Astrocyte (in vitro differentiated cells and primary cell): ENCODE results near the gene DOCK1. TPM values are rescaled to one million over a fixed set of nuclear protein-coding genes. Genes with fewer than 3 reads are reported as not detected.

Experiments
- DNase-seq: peaks from one replicate; pipeline ENCODE4 v3.0.0-alpha.2; 2010; ENCODE audit warnings: low read depth
- FAIRE-seq: peaks from 2 replicates; lab custom pipeline; 2011; peaks lifted over from hg19 to GRCh38; lab: Jason Lieb, UNC
- H2AFZ ChIP-seq: 2 replicates; pipeline ENCODE4 v1.6.0; 2012; ENCODE audit warnings: low read depth, low read length, inconsistent platforms
- H3K27ac ChIP-seq: 2 replicates; pipeline ENCODE4 v1.5.1; 2011; ENCODE audit warnings: low read depth, low read length, inconsistent platforms
- H3K27me3 ChIP-seq: 2 replicates; pipeline ENCODE4 v1.6.0; 2011; ENCODE audit warnings: low read length, inconsistent platforms; ENCODE audit not compliant: insufficient read depth
- H3K36me3 ChIP-seq: 2 replicates; pipeline ENCODE4 v1.5.1; 2011; ENCODE audit warnings: low read length, inconsistent platforms; ENCODE audit not compliant: insufficient read depth
- H3K4me1 ChIP-seq: 2 replicates; pipeline ENCODE4 v1.5.1; 2011; ENCODE audit warnings: low read length, inconsistent platforms; ENCODE audit not compliant: insufficient read depth
- H3K4me2 ChIP-seq: 2 replicates; pipeline ENCODE4 v1.6.0; 2012; ENCODE audit warnings: low read length, inconsistent platforms
- H3K4me3 ChIP-seq: 2 replicates; pipeline ENCODE4 v1.5.1; 2011; ENCODE audit warnings: low read depth, mild to moderate bottlenecking, low read length, inconsistent platforms; ENCODE audit not compliant: insufficient read depth
- H3K79me2 ChIP-seq: 2 replicates; pipeline ENCODE4 v1.6.0; 2012; ENCODE audit warnings: mild to moderate bottlenecking, low read length, inconsistent platforms; ENCODE audit not compliant: insufficient read depth
- H3K9ac ChIP-seq: 2 replicates; pipeline ENCODE4 v1.6.0; 2012; ENCODE audit warnings: mild to moderate bottlenecking, low read length, inconsistent platforms
- H3K9me3 ChIP-seq: 2 replicates; pipeline ENCODE4 v1.5.1; 2012; ENCODE audit warnings: low read depth, mild to moderate bottlenecking, low read length, inconsistent platforms; ENCODE audit not compliant: insufficient read depth
- H4K20me1 ChIP-seq: 2 replicates; pipeline ENCODE4 v1.6.0; 2012; ENCODE audit warnings: low read length, inconsistent platforms; ENCODE audit not compliant: insufficient read depth
- H3K27ac Mint-ChIP-seq: one replicate; pipeline ENCODE4 v1.8.0; 2021; ENCODE audit warnings: mild to moderate bottlenecking, mixed read lengths; ENCODE audit not compliant: unreplicated experiment
- H3K27me3 Mint-ChIP-seq: one replicate; pipeline ENCODE4 v1.8.0; 2021; ENCODE audit warnings: low read depth, mixed read lengths; ENCODE audit not compliant: unreplicated experiment
- H3K36me3 Mint-ChIP-seq: one replicate; pipeline ENCODE4 v1.8.0; 2021; ENCODE audit warnings: low read depth, mixed read lengths; ENCODE audit not compliant: unreplicated experiment
- H3K4me1 Mint-ChIP-seq: one replicate; pipeline ENCODE4 v1.8.0; 2021; ENCODE audit warnings: low read depth, mixed read lengths; ENCODE audit not compliant: unreplicated experiment
- H3K4me3 Mint-ChIP-seq: one replicate; pipeline ENCODE4 v1.8.0; 2021; ENCODE audit warnings: mild to moderate bottlenecking, moderate library complexity, mixed read lengths; ENCODE audit not compliant: unreplicated experiment
- H3K9me3 Mint-ChIP-seq: one replicate; pipeline ENCODE4 v1.8.0; 2021; ENCODE audit warnings: mild to moderate bottlenecking, mixed read lengths; ENCODE audit not compliant: unreplicated experiment
- CTCF ChIP-seq: IDR thresholded peaks from 2 replicates; pipeline ENCODE4 v1.5.1; 2011; ENCODE audit warnings: low read depth, mild to moderate bottlenecking, inconsistent platforms, low read length, moderate library complexity; ENCODE audit not compliant: insufficient read depth
- EZH2 ChIP-seq: IDR thresholded peaks from 2 replicates; pipeline ENCODE4 v1.6.1; 2012; ENCODE audit warnings: mild to moderate bottlenecking, low read length, inconsistent platforms; ENCODE audit not compliant: insufficient read depth
- total RNA-seq: library from RNA; stranded (reverse); gene quantifications from 2 replicates; pipeline ENCODE4 v1.2.1, GENCODE V29; 2021

Gene DOCK1
- total RNA-seq, 1 donor from 2014 or later: 42.5 TPM

DNA sequence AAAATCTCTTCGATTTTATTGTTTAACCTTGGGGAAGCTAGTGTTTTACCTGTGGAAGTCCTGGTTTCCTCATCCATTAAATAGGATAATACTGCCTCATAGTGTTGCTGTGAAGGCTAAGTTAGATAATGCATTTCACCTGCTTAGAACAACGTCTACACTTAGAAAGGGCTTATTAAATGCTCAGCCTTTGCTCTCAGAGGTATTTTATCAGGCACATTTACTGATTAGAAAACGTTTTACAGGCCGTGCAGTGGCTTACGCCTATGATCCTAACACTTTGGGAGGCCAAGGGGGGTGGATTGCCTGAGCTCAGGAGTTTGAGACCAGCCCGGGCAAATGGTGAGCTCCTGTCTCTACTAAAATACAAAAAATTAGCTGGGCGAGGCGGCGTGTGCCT is 146.8 kb downstream of the DOCK1 start:
- Histone ChIP-seq H3K79me2 (no peaks in the 10 kb centered on the region), H4K20me1 (peaks cover 8% of the 10 kb centered on the region), H3K27me3 (no peaks in the 10 kb centered on the region), H3K9ac (no peak overlapping the region), H3K4me2 (no peak overlapping the region), H3K36me3 (peaks cover 18% of the 10 kb centered on the region), H3K27ac (no peak overlapping the region), H2AFZ (no peak overlapping the region), H3K4me3 (no peak overlapping the region), H3K9me3 (no peaks in the 10 kb centered on the region), H3K4me1 (peaks cover 5% of the 10 kb centered on the region)
- no peak for TF ChIP-seq EZH2
- TF ChIP-seq CTCF: no peak
- H3K27ac Mint-ChIP-seq: no peak overlapping the region
- H3K4me3 Mint-ChIP-seq: no peak overlapping the region
- DNase-seq: no peak
- H3K9me3 Mint-ChIP-seq: peaks cover 2% of the 10 kb centered on the region
- H3K36me3 Mint-ChIP-seq: peaks cover 13% of the 10 kb centered on the region
- H3K4me1 Mint-ChIP-seq: peaks cover 11% of the 10 kb centered on the region
- FAIRE-seq: no peak
- H3K27me3 Mint-ChIP-seq: no peaks in the 10 kb centered on the region

GRCh38 chr10:127055263-127055662 is 150.0 kb downstream of the DOCK1 start:
- H3K36me3 Mint-ChIP-seq: peaks cover 26% of the 10 kb centered on the region
- DNase-seq: no peak
- no peak for TF ChIP-seq EZH2
- no peak for TF ChIP-seq CTCF

DNA sequence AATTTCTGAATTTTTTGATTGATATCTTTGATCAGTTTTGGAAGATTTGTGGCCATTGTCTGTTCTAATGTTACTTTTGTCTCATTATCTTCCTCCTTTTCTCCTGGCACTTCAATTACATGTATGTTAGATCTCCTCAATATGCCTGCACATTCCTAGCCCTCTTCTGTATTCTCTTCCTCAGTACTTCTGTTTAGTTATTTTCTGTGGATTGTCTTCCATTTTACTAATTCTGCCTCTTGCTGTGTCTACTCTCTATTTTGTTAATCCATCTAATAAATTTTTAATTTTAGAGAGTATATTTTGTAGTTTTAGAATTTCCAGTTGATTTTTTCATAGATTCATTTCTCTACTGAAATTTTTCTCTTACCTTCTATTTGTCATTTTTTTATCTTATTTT is 154.1 kb downstream of the DOCK1 start:
- H3K27me3 ChIP-seq: no peaks in the 10 kb centered on the region
- H3K27ac Mint-ChIP-seq: no peak overlapping the region
- TF ChIP-seq EZH2: no peak
- TF ChIP-seq CTCF: no peak
- H3K27ac ChIP-seq: no peak overlapping the region
- peaks cover 41% of the 10 kb centered on the region for H3K36me3 Mint-ChIP-seq
- no peak overlapping the region for H3K4me2 ChIP-seq
- no peaks in the 10 kb centered on the region for H3K4me1 ChIP-seq
- no peak overlapping the region for H3K4me3 Mint-ChIP-seq
- no peaks in the 10 kb centered on the region for H3K4me1 Mint-ChIP-seq
- H3K79me2 ChIP-seq: no peaks in the 10 kb centered on the region
- no peak overlapping the region for H2AFZ ChIP-seq
- FAIRE-seq (no peak), DNase-seq (no peak)
- no peaks in the 10 kb centered on the region for H3K27me3 Mint-ChIP-seq
- H3K9me3 ChIP-seq: no peaks in the 10 kb centered on the region
- no peak overlapping the region for H3K9ac ChIP-seq
- H4K20me1 ChIP-seq: no peaks in the 10 kb centered on the region
- H3K36me3 ChIP-seq: peaks cover 28% of the 10 kb centered on the region
- peaks cover 8% of the 10 kb centered on the region for H3K9me3 Mint-ChIP-seq
- no peak overlapping the region for H3K4me3 ChIP-seq

More at GRCh38 chr10:127055263-127055662, 150.0 kb downstream of the DOCK1 start:
- Histone ChIP-seq H3K4me2 (no peak overlapping the region), H3K9ac (no peak overlapping the region), H3K9me3 (no peaks in the 10 kb centered on the region), H2AFZ (no peak overlapping the region), H3K4me1 (no peaks in the 10 kb centered on the region), H3K27ac (no peak overlapping the region), H3K36me3 (peaks cover 23% of the 10 kb centered on the region), H4K20me1 (no peaks in the 10 kb centered on the region), H3K79me2 (no peaks in the 10 kb centered on the region), H3K4me3 (no peak overlapping the region), H3K27me3 (no peaks in the 10 kb centered on the region)
- Mint-ChIP-seq H3K4me3 (no peak overlapping the region), H3K9me3 (peaks cover 8% of the 10 kb centered on the region), H3K4me1 (no peaks in the 10 kb centered on the region), H3K27ac (no peak overlapping the region), H3K27me3 (no peaks in the 10 kb centered on the region)
- FAIRE-seq: no peak
